ENCODE data around the gene USP12. TPM values are rescaled to one million over a fixed set of nuclear protein-coding genes. Genes with fewer than 3 reads are reported as not detected.
A peak's percentile ranks its signal among the peaks of the same experiment; 100 is the strongest.
"Not testable (repeated sequence)": the region's sequence is repeated elsewhere in the genome, so short reads cannot be mapped to it uniquely, and the experiment has no call there.

The USP12 gene
- 41.7 and 56.8 TPM in 2 replicates for total RNA-seq

- DNase-seq (ENCODE audit: low read depth), result no peak
Measured at GRCh38 chr13:27171244-27171826, at the start of gene USP12. TSS of gene USP12 (minus strand) at chr13:27171811. CDS start at chr13:27171639, 172 bp downstream.

GRCh38 chr13:27219611-27220010, 48.0 kb upstream of the USP12 start:
- DNase-seq (ENCODE audit: low read depth), result no peak

GRCh38 chr13:27218861-27219260, 47.2 kb upstream of the USP12 start:
- DNase-seq (ENCODE audit: low read depth), result not testable (repeated sequence)

GRCh38 chr13:27217791-27218190, 46.2 kb upstream of the USP12 start:
- DNase-seq (ENCODE audit: low read depth), result not testable (repeated sequence)

- not testable (repeated sequence) for DNase-seq (ENCODE audit: low read depth)
Measured at GRCh38 chr13:27213386-27213785, 41.8 kb upstream of the USP12 start.

GRCh38 chr13:27211771-27212364, 40.3 kb upstream of the USP12 start:
- peak; percentile 75 for DNase-seq (ENCODE audit: low read depth)

GRCh38 chr13:27211271-27211670, 39.7 kb upstream of the USP12 start:
- no peak for DNase-seq (ENCODE audit: low read depth)

- DNase-seq (ENCODE audit: low read depth), result no peak
Measured at GRCh38 chr13:27208514-27208913, 36.9 kb upstream of the USP12 start.

- peak; percentile 50 for DNase-seq (ENCODE audit: low read depth)
Measured at GRCh38 chr13:27203854-27204253, 32.2 kb upstream of the USP12 start.

- no peak for DNase-seq (ENCODE audit: low read depth)
Measured at GRCh38 chr13:27203186-27203585, 31.6 kb upstream of the USP12 start.

- DNase-seq (ENCODE audit: low read depth), result peak; percentile 30
Measured at GRCh38 chr13:27201661-27202060, 30.1 kb upstream of the USP12 start.

- peak; percentile 27 for DNase-seq (ENCODE audit: low read depth)
Measured at GRCh38 chr13:27200413-27201070, 28.9 kb upstream of the USP12 start.

GRCh38 chr13:27199696-27200095, 28.1 kb upstream of the USP12 start:
- DNase-seq (ENCODE audit: low read depth), result no peak

- no peak for DNase-seq (ENCODE audit: low read depth)
Measured at GRCh38 chr13:27199211-27199610, 27.6 kb upstream of the USP12 start.

- peak; percentile 99 for DNase-seq (ENCODE audit: low read depth)
Measured at GRCh38 chr13:27194895-27195764, 23.5 kb upstream of the USP12 start.

GRCh38 chr13:27194209-27194608, 22.6 kb upstream of the USP12 start:
- peak; percentile 55 for DNase-seq (ENCODE audit: low read depth)

GRCh38 chr13:27193496-27193895, 21.9 kb upstream of the USP12 start:
- no peak for DNase-seq (ENCODE audit: low read depth)

GRCh38 chr13:27192973-27193372, 21.4 kb upstream of the USP12 start:
- no peak for DNase-seq (ENCODE audit: low read depth)

GRCh38 chr13:27192367-27192766, 20.8 kb upstream of the USP12 start:
- not testable (repeated sequence) for DNase-seq (ENCODE audit: low read depth)

- no peak for DNase-seq (ENCODE audit: low read depth)
Measured at GRCh38 chr13:27189192-27189591, 17.6 kb upstream of the USP12 start.

- no peak for DNase-seq (ENCODE audit: low read depth)
Measured at GRCh38 chr13:27188239-27188638, 16.6 kb upstream of the USP12 start.

GRCh38 chr13:27186295-27186694, 14.7 kb upstream of the USP12 start:
- no peak for DNase-seq (ENCODE audit: low read depth)
